ENCODE data around the gene ENTPD1. TPM values are rescaled to one million over a fixed set of nuclear protein-coding genes. Genes with fewer than 3 reads are reported as not detected.
"Not testable (repeated sequence)": the region's sequence is repeated elsewhere in the genome, so short reads cannot be mapped to it uniquely, and the experiment has no call there.

ENTPD1 gene
- total RNA-seq = 10 to 100 TPM; 10.9 to 11.6 TPM

GRCh38 chr10:95756041-95756761 is at the start of gene ENTPD1:
ENTPD1 (plus strand) TSS chr10:95756163; CDS start chr10:95756240, 77 bp downstream.
- peaks cover 38% of the 10 kb centered on the region for H3K4me1 Mint-ChIP-seq
- POLR2A ChIA-PET = interaction anchor here (0.8 to 1.7 kb wide), 4 partner anchors 27 to 78 kb away, joined by 3 to 4 read pairs (median 4); partner anchors contain the start of gene TCTN3

GRCh38 chr10:95706573-95706972 is 49.4 kb upstream of the ENTPD1 start:
- ATAC-seq (ENCODE audit: low read depth) (no peak), DNase-seq (no peak)
- Mint-ChIP-seq H3K36me3 (no peaks in the 10 kb centered on the region), H3K9me3 (no peaks in the 10 kb centered on the region), H3K27ac (no peak overlapping the region), H3K4me1 (peaks cover 2% of the 10 kb centered on the region), H3K4me3 (no peak overlapping the region), H3K27me3 (no peaks in the 10 kb centered on the region)
- POLR2A ChIA-PET = no interaction called here

More at GRCh38 chr10:95756041-95756761, at the start of gene ENTPD1:
- Mint-ChIP-seq H3K27me3 (peaks cover 22% of the 10 kb centered on the region), H3K27ac (peak within 1 kb of the TSS; percentile 82), H3K4me3 (peak within 1 kb of the TSS; percentile 90), H3K36me3 (peaks cover 9% of the 10 kb centered on the region), H3K9me3 (peaks cover 2% of the 10 kb centered on the region)
- ATAC-seq (ENCODE audit: low read depth) = no peak
- no peak for DNase-seq

GRCh38 chr10:95706990-95707389 is 49.0 kb upstream of the ENTPD1 start:
- Mint-ChIP-seq H3K27me3 (no peaks in the 10 kb centered on the region), H3K4me3 (no peak overlapping the region), H3K4me1 (peaks cover 2% of the 10 kb centered on the region), H3K27ac (no peak overlapping the region), H3K9me3 (no peaks in the 10 kb centered on the region), H3K36me3 (no peaks in the 10 kb centered on the region)
- ATAC-seq (ENCODE audit: low read depth) = no peak
- no peak for DNase-seq
- POLR2A ChIA-PET = no interaction called here

- POLR2A ChIA-PET = no interaction called here
- no peak for ATAC-seq (ENCODE audit: low read depth)
Observed at GRCh38 chr10:95711492-95711891, 44.5 kb upstream of the ENTPD1 start.

GRCh38 chr10:95716466-95716865 is 39.5 kb upstream of the ENTPD1 start:
- H3K27ac Mint-ChIP-seq = no peak overlapping the region
- H3K4me1 Mint-ChIP-seq = peaks cover 4% of the 10 kb centered on the region
- no peak for ATAC-seq (ENCODE audit: low read depth)
- POLR2A ChIA-PET = no interaction called here
- no peak overlapping the region for H3K4me3 Mint-ChIP-seq
- H3K9me3 Mint-ChIP-seq = no peaks in the 10 kb centered on the region
- peaks cover 2% of the 10 kb centered on the region for H3K27me3 Mint-ChIP-seq
- no peaks in the 10 kb centered on the region for H3K36me3 Mint-ChIP-seq
- DNase-seq = no peak

More at GRCh38 chr10:95711492-95711891, 44.5 kb upstream of the ENTPD1 start:
- Mint-ChIP-seq H3K4me1 (peaks cover 4% of the 10 kb centered on the region), H3K27ac (no peak overlapping the region), H3K9me3 (no peaks in the 10 kb centered on the region), H3K27me3 (peaks cover 2% of the 10 kb centered on the region), H3K36me3 (no peaks in the 10 kb centered on the region), H3K4me3 (no peak overlapping the region)
- no peak for DNase-seq

GRCh38 chr10:95716866-95717265 is 39.1 kb upstream of the ENTPD1 start:
- Mint-ChIP-seq H3K4me3 (no peak overlapping the region), H3K27ac (no peak overlapping the region), H3K4me1 (peaks cover 4% of the 10 kb centered on the region), H3K27me3 (peaks cover 2% of the 10 kb centered on the region), H3K36me3 (no peaks in the 10 kb centered on the region), H3K9me3 (no peaks in the 10 kb centered on the region)
- POLR2A ChIA-PET = no interaction called here
- no peak for DNase-seq
- no peak for ATAC-seq (ENCODE audit: low read depth)

- H3K27ac Mint-ChIP-seq; ATAC-seq (ENCODE audit: low read depth); DNase-seq; H3K36me3 Mint-ChIP-seq; POLR2A ChIA-PET; H3K4me3 Mint-ChIP-seq; H3K27me3 Mint-ChIP-seq: not testable (repeated sequence)
- peaks cover 10% of the 10 kb centered on the region for H3K4me1 Mint-ChIP-seq
- peaks cover 11% of the 10 kb centered on the region for H3K9me3 Mint-ChIP-seq
Observed at GRCh38 chr10:95720745-95721144, 35.2 kb upstream of the ENTPD1 start.

GRCh38 chr10:95722496-95722895 is 33.5 kb upstream of the ENTPD1 start:
- Mint-ChIP-seq H3K27me3 (peaks cover 20% of the 10 kb centered on the region), H3K9me3 (peaks cover 12% of the 10 kb centered on the region)
- H3K4me1 Mint-ChIP-seq; H3K4me3 Mint-ChIP-seq; ATAC-seq (ENCODE audit: low read depth); DNase-seq; POLR2A ChIA-PET; H3K27ac Mint-ChIP-seq; H3K36me3 Mint-ChIP-seq: not testable (repeated sequence)

- H3K4me3 Mint-ChIP-seq = no peak overlapping the region
- ATAC-seq (ENCODE audit: low read depth) = no peak
- H3K4me1 Mint-ChIP-seq = no peaks in the 10 kb centered on the region
- no peak for DNase-seq
- peaks cover 12% of the 10 kb centered on the region for H3K9me3 Mint-ChIP-seq
- H3K27ac Mint-ChIP-seq = no peak overlapping the region
- H3K27me3 Mint-ChIP-seq = peaks cover 39% of the 10 kb centered on the region
- POLR2A ChIA-PET = no interaction called here
- H3K36me3 Mint-ChIP-seq = peaks cover 1% of the 10 kb centered on the region
Observed at GRCh38 chr10:95728526-95728925, 27.4 kb upstream of the ENTPD1 start.

GRCh38 chr10:95729323-95730055 is 26.5 kb upstream of the ENTPD1 start:
- Mint-ChIP-seq H3K4me3 (no peak overlapping the region), H3K4me1 (no peaks in the 10 kb centered on the region), H3K9me3 (peaks cover 20% of the 10 kb centered on the region), H3K36me3 (peaks cover 1% of the 10 kb centered on the region), H3K27ac (no peak overlapping the region), H3K27me3 (peaks cover 46% of the 10 kb centered on the region)
- no peak for ATAC-seq (ENCODE audit: low read depth)
- DNase-seq = no peak
- POLR2A ChIA-PET = no interaction called here

GRCh38 chr10:95730233-95730632 is 25.7 kb upstream of the ENTPD1 start:
- H3K27ac Mint-ChIP-seq = no peak overlapping the region
- DNase-seq = no peak

GRCh38 chr10:95732907-95733306 is 23.1 kb upstream of the ENTPD1 start:
- H3K36me3 Mint-ChIP-seq; H3K4me3 Mint-ChIP-seq; H3K4me1 Mint-ChIP-seq; ATAC-seq (ENCODE audit: low read depth); POLR2A ChIA-PET; DNase-seq; H3K27ac Mint-ChIP-seq: not testable (repeated sequence)
- Mint-ChIP-seq H3K27me3 (peaks cover 44% of the 10 kb centered on the region), H3K9me3 (peaks cover 17% of the 10 kb centered on the region)

More at GRCh38 chr10:95730233-95730632, 25.7 kb upstream of the ENTPD1 start:
- Mint-ChIP-seq H3K4me3 (no peak overlapping the region), H3K27me3 (peaks cover 51% of the 10 kb centered on the region), H3K4me1 (no peaks in the 10 kb centered on the region), H3K9me3 (peaks cover 19% of the 10 kb centered on the region), H3K36me3 (peaks cover 1% of the 10 kb centered on the region)
- no peak for ATAC-seq (ENCODE audit: low read depth)
- POLR2A ChIA-PET = no interaction called here

GRCh38 chr10:95739056-95739455 is 16.9 kb upstream of the ENTPD1 start:
- POLR2A ChIA-PET = no interaction called here
- H3K36me3 Mint-ChIP-seq = peaks cover 3% of the 10 kb centered on the region
- DNase-seq = no peak
- H3K27me3 Mint-ChIP-seq = peaks cover 21% of the 10 kb centered on the region
- peak overlapping the region; percentile 42 for H3K27ac Mint-ChIP-seq
- peaks cover 21% of the 10 kb centered on the region for H3K4me1 Mint-ChIP-seq
- H3K9me3 Mint-ChIP-seq = peaks cover 3% of the 10 kb centered on the region
- peak overlapping the region; percentile 41 for H3K4me3 Mint-ChIP-seq
- ATAC-seq (ENCODE audit: low read depth) = peak; percentile 60

Measured in activated naive CD8-positive, alpha-beta T cell treated with anti-CD3 and anti-CD28 coated beads, Interleukin-2, amount 10 ng/mL, durations not matched to agents 7 days and 5 days (primary cell).